Caki2 (cell line): ENCODE measurements around the gene TWF2. TPM values are rescaled to one million over a fixed set of nuclear protein-coding genes. Genes with fewer than 3 reads are reported as not detected.
A peak's percentile ranks its signal among the peaks of the same experiment; 100 is the strongest.

Experiments
- DNase-seq: peaks from one replicate; pipeline ENCODE4 v3.0.0-alpha.2; 2015; ENCODE audit warnings: low read depth
- in situ Hi-C: cut with HindIII; loops from 2 replicates; pipeline ENCODE4 v1.10.0; 2016; ENCODE audit warnings: low sequenced_read_pairs, low pct_unique_long_range_greater_than_20kb, mixed read lengths
- total RNA-seq: library from RNA; depleted of rRNA; stranded (reverse); fragments of >200 nt; shearing (Covaris generic); gene quantifications from 2 replicates; pipeline ENCODE4 v1.2.3, GENCODE V29; 2014; ENCODE audit warnings: low replicate concordance

The TWF2 gene
- total RNA-seq, 1 experiment from 2014 or later = 206 TPM

GRCh38 chr3:52216585-52217408, 22.2 kb downstream of the TWF2 start:
- in situ Hi-C loops = no loop called here
- DNase-seq = peak; percentile 45

- in situ Hi-C loops = no loop called here
- no peak for DNase-seq
Measured at GRCh38 chr3:52215351-52215750, 23.6 kb downstream of the TWF2 start.

GRCh38 chr3:52213901-52214300, 25.1 kb downstream of the TWF2 start:
- in situ Hi-C loops = no loop called here
- DNase-seq = no peak

GRCh38 chr3:52213005-52213404, 26.0 kb downstream of the TWF2 start:
- in situ Hi-C loops = no loop called here
- DNase-seq = no peak

GRCh38 chr3:52211268-52211891, 27.6 kb downstream of the TWF2 start:
- in situ Hi-C loops = no loop called here

GRCh38 chr3:52210550-52211046, 28.4 kb downstream of the TWF2 start:
- in situ Hi-C loops = no loop called here
- DNase-seq = no peak

More at GRCh38 chr3:52211268-52211891, 27.6 kb downstream of the TWF2 start:
- DNase-seq = no peak

- in situ Hi-C loops = no loop called here
- no peak for DNase-seq
Measured at GRCh38 chr3:52210037-52210436, 28.9 kb downstream of the TWF2 start.

GRCh38 chr3:52208556-52208955, 30.4 kb downstream of the TWF2 start:
- in situ Hi-C loops = no loop called here
- DNase-seq = no peak

GRCh38 chr3:52205727-52206372, 33.1 kb downstream of the TWF2 start:
- in situ Hi-C loops = no loop called here
- DNase-seq = no peak

GRCh38 chr3:52204337-52205073, 34.5 kb downstream of the TWF2 start:
- no peak for DNase-seq
- in situ Hi-C loops = no loop called here

GRCh38 chr3:52203701-52204100, 35.3 kb downstream of the TWF2 start:
- no peak for DNase-seq

GRCh38 chr3:52202384-52203077, 36.4 kb downstream of the TWF2 start:
- DNase-seq = no peak
- in situ Hi-C loops = no loop called here

More at GRCh38 chr3:52203701-52204100, 35.3 kb downstream of the TWF2 start:
- in situ Hi-C loops = no loop called here

- in situ Hi-C loops = no loop called here
- DNase-seq = no peak
Measured at GRCh38 chr3:52200981-52201679, 37.8 kb downstream of the TWF2 start.

- in situ Hi-C loops = no loop called here
- DNase-seq = no peak
Measured at GRCh38 chr3:52198643-52199608, 40.0 kb downstream of the TWF2 start.

GRCh38 chr3:52197842-52198625, 40.9 kb downstream of the TWF2 start, which contains the start of gene ALAS1:
TSS of gene ALAS1 (plus strand) at chr3:52198160. CDS start at chr3:52199242, 1,082 bp downstream.
- in situ Hi-C loops = no loop called here
- DNase-seq = peak; percentile 87

GRCh38 chr3:52197499-52197841, 41.5 kb downstream of the TWF2 start:
- no peak for DNase-seq
- in situ Hi-C loops = no loop called here
